GM23338 (cell line): ENCODE results near the gene TRNAU1AP. TPM values are rescaled to one million over a fixed set of nuclear protein-coding genes. Genes with fewer than 3 reads are reported as not detected.

Source experiments
- ATAC-seq: fragments of 200-7000 bp; cut with Tn5 transposase; 3 replicates; pipeline ENCODE4 v1.9.1; 2020
- DNase-seq: peaks from one replicate; pipeline ENCODE4 v3.0.0-alpha.2; 2015; ENCODE audit warnings: low spot score
- H2AFZ ChIP-seq: fragments of 200-600 bp; sonication (generic); 2 replicates; pipeline ENCODE4 v1.8.0; 2016; ENCODE audit warnings: antibody characterized with exemption, mild to moderate bottlenecking, moderate library complexity
- H3F3A ChIP-seq: fragments of 200-600 bp; sonication (generic); replicated peaks from 2 replicates; pipeline ENCODE4 v1.8.0; 2017; ENCODE audit warnings: antibody characterized with exemption, mixed run types, low read depth
- H3K27ac ChIP-seq: fragments of 200-600 bp; sonication (generic); 2 replicates; pipeline ENCODE4 v1.6.1; 2016; ENCODE audit warnings: low read depth
- H3K27me3 ChIP-seq: fragments of 200-600 bp; sonication (generic); 2 replicates; pipeline ENCODE4 v1.8.0; 2016; ENCODE audit warnings: mild to moderate bottlenecking, mixed run types, moderate library complexity; ENCODE audit not compliant: insufficient read depth
- H3K36me3 ChIP-seq: fragments of 200-600 bp; sonication (generic); 2 replicates; pipeline ENCODE4 v1.8.0; 2016; ENCODE audit warnings: mild to moderate bottlenecking; ENCODE audit not compliant: insufficient read depth
- H3K4me1 ChIP-seq: fragments of 200-600 bp; sonication (generic); 2 replicates; pipeline ENCODE4 v1.8.0; 2016; ENCODE audit warnings: mild to moderate bottlenecking, moderate library complexity; ENCODE audit not compliant: insufficient read depth
- H3K4me2 ChIP-seq: fragments of 200-600 bp; sonication (generic); 2 replicates; pipeline ENCODE4 v1.7.1; 2017; ENCODE audit warnings: mixed run types
- H3K4me3 ChIP-seq: fragments of 200-600 bp; sonication (generic); 2 replicates; pipeline ENCODE4 v1.6.1; 2016; ENCODE audit warnings: mixed run types
- H3K79me2 ChIP-seq: fragments of 200-600 bp; sonication (generic); replicated peaks from 2 replicates; pipeline ENCODE4 v1.8.0; 2017; ENCODE audit warnings: mild to moderate bottlenecking; ENCODE audit not compliant: insufficient read depth
- H3K9me2 ChIP-seq: fragments of 200-600 bp; sonication (generic); 2 replicates; pipeline ENCODE4 v1.8.0; 2017; ENCODE audit not compliant: insufficient read depth
- H4K20me1 ChIP-seq: fragments of 200-600 bp; sonication (generic); replicated peaks from 2 replicates; pipeline ENCODE4 v1.8.0; 2017; ENCODE audit warnings: mild to moderate bottlenecking; ENCODE audit not compliant: insufficient read depth
- H3K27ac Mint-ChIP-seq: 2 replicates; pipeline ENCODE4 v1.8.0; 2020; ENCODE audit warnings: inconsistent platforms, mild to moderate bottlenecking, moderate library complexity, mixed read lengths
- H3K27me3 Mint-ChIP-seq: 3 replicates; pipeline ENCODE4 v1.8.0; 2022; ENCODE audit warnings: low read depth, mild to moderate bottlenecking, moderate library complexity, mixed read lengths, inconsistent platforms; ENCODE audit not compliant: insufficient read depth, poor library complexity
- H3K36me3 Mint-ChIP-seq: 3 replicates; pipeline ENCODE4 v1.8.0; 2021; ENCODE audit warnings: low read depth, mild to moderate bottlenecking, inconsistent platforms, moderate library complexity, mixed read lengths
- H3K4me1 Mint-ChIP-seq: 3 replicates; pipeline ENCODE4 v1.8.0; 2020; ENCODE audit warnings: mild to moderate bottlenecking, inconsistent platforms, mixed read lengths
- H3K4me3 Mint-ChIP-seq: 3 replicates; pipeline ENCODE4 v1.8.0; 2021; ENCODE audit warnings: moderate library complexity, mild to moderate bottlenecking, inconsistent platforms, mixed read lengths
- H3K9me3 Mint-ChIP-seq: 3 replicates; pipeline ENCODE4 v1.8.0; 2020; ENCODE audit warnings: moderate library complexity, mild to moderate bottlenecking, inconsistent platforms, mixed read lengths
- CREB1 ChIP-seq: fragments of 250-450 bp; sonication (Bioruptor Pico); IDR thresholded peaks from 2 replicates; pipeline ENCODE4 v1.5.0; 2020; ENCODE audit warnings: low read depth, mild to moderate bottlenecking, moderate library complexity
- CTCF ChIP-seq, 2 experiments: fragments of 200-600 bp in 1 of 2; sonication (generic) in 1 of 2; conservative IDR thresholded peaks; 2 replicates each; pipeline versions ENCODE4 v1.5.1 to v1.6.1; 2016 to 2017; ENCODE audit warnings: antibody characterized with exemption in 2 of 2, low read depth in 2 of 2, mild to moderate bottlenecking in 2 of 2, moderate library complexity in 1 of 2
- EZH2 ChIP-seq: fragments of 200-600 bp; sonication (generic); IDR thresholded peaks from one replicate; pipeline ENCODE4 v1.8.0; 2017; ENCODE audit warnings: antibody characterized with exemption, mild to moderate bottlenecking, low read depth; ENCODE audit not compliant: unreplicated experiment
- NANOG ChIP-seq: IDR thresholded peaks from 2 replicates; pipeline ENCODE4 v1.6.1; 2016; ENCODE audit warnings: antibody characterized with exemption, borderline replicate concordance
- POLR2AphosphoS5 ChIP-seq: IDR thresholded peaks from 2 replicates; pipeline ENCODE4 v1.6.1; 2016; ENCODE audit warnings: antibody characterized with exemption, low read depth
- ZNF114 ChIP-seq: fragments of 250-450 bp; sonication (Bioruptor Pico); IDR thresholded peaks from 2 replicates; pipeline ENCODE4 v1.5.0; 2020; ENCODE audit warnings: mild to moderate bottlenecking, moderate library complexity
- ZNF331 ChIP-seq: fragments of 250-450 bp; sonication (Bioruptor Pico); IDR thresholded peaks from 2 replicates; pipeline ENCODE4 v1.5.0; 2020; ENCODE audit warnings: low read depth, mild to moderate bottlenecking, moderate library complexity
- polyA plus RNA-seq: library from polyadenylated mRNA; unstranded; fragments of >200 nt; fragmentation: Nextera tagmentation; extraction: Ambion mirVana; gene quantifications from 2 replicates; pipeline ENCODE4 v1.2.1, GENCODE V29; 2016
- total RNA-seq: library from RNA; depleted of rRNA; stranded (reverse); fragments of >200 nt; shearing (Covaris generic); gene quantifications from 2 replicates; pipeline ENCODE4 v1.2.3, GENCODE V29; 2014
- TF ChIP-seq, protein P1 (sequence below): IDR thresholded peaks from 2 replicates; pipeline ENCODE4 v1.6.1; 2016; ENCODE audit warnings: antibody characterized with exemption
- TF ChIP-seq, protein P2 (sequence below): fragments of 250-450 bp; sonication (Bioruptor Pico); IDR thresholded peaks from 2 replicates; pipeline ENCODE4 v1.5.0; 2020; ENCODE audit warnings: mild to moderate bottlenecking, moderate library complexity

TRNAU1AP gene
- total and polyA plus RNA-seq, 2 experiments from 2014 or later, result 20.3 to 42.1 TPM

DNA sequence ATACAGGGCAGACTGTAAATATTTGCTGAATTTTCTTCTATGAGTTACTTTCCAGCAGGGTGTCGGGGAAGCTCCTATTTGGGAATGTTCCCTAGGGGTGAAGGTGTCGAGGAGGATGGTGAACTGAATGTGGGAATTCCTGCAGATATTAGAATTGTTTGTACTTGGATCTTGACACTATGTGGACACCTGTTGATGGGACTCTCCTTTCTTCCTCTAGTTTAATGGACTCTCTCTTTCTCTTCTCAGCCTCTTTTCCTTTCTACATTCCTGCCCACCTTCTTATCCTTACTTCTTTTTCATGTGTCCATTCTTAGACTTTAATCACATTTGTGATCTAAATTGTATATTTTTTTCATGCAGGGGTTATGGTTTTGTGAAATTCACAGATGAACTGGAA, 14.0 kb downstream of the TRNAU1AP start:
- Histone ChIP-seq H3K36me3 (peaks cover 16% of the 10 kb centered on the region), H3K27me3 (no peaks in the 10 kb centered on the region), H3K4me1 (no peaks in the 10 kb centered on the region), H2AFZ (no peak overlapping the region), H3K4me3 (no peak overlapping the region), H3K27ac (no peak overlapping the region), H3F3A (peaks cover 5% of the 10 kb centered on the region), H3K79me2 (no peaks in the 10 kb centered on the region), H4K20me1 (no peaks in the 10 kb centered on the region; the same call in 1 of the 2 replicates), H3K4me2 (no peak overlapping the region), H3K9me2 (no peaks in the 10 kb centered on the region)
- Mint-ChIP-seq H3K36me3 (peaks cover 59% of the 10 kb centered on the region), H3K4me3 (no peak overlapping the region), H3K27me3 (peaks cover 2% of the 10 kb centered on the region), H3K9me3 (no peaks in the 10 kb centered on the region), H3K4me1 (no peaks in the 10 kb centered on the region), H3K27ac (no peak overlapping the region)
- no peak for DNase-seq
- no peak for ATAC-seq
- TF ChIP-seq ZNF331 (CRISPR knock-in tag) (no peak), ZNF114 (no peak), CTCF (conservative IDR thresholded peaks at IDR 0.05; ENCODE audit: low read depth in 2 of 2) (no peak), POLR2AphosphoS5 (no peak)
- TF ChIP-seq, protein P1, sequence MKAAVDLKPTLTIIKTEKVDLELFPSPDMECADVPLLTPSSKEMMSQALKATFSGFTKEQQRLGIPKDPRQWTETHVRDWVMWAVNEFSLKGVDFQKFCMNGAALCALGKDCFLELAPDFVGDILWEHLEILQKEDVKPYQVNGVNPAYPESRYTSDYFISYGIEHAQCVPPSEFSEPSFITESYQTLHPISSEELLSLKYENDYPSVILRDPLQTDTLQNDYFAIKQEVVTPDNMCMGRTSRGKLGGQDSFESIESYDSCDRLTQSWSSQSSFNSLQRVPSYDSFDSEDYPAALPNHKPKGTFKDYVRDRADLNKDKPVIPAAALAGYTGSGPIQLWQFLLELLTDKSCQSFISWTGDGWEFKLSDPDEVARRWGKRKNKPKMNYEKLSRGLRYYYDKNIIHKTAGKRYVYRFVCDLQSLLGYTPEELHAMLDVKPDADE, result no peak

GRCh38 chr1:28571911-28572310, 19.0 kb downstream of the TRNAU1AP start:
- Histone ChIP-seq H3K4me3 (no peak overlapping the region), H3K27me3 (no peaks in the 10 kb centered on the region), H3K79me2 (no peaks in the 10 kb centered on the region), H2AFZ (no peak overlapping the region), H3K4me2 (no peak overlapping the region), H3K36me3 (peaks cover 8% of the 10 kb centered on the region), H3K4me1 (no peaks in the 10 kb centered on the region), H4K20me1 (0 out of 2 replicates have a peak, but pooled peaks cover 5% of the 10 kb centered on the region), H3K27ac (no peak overlapping the region), H3F3A (peaks cover 20% of the 10 kb centered on the region), H3K9me2 (no peaks in the 10 kb centered on the region)
- H3K9me3 Mint-ChIP-seq, result no peaks in the 10 kb centered on the region
- ATAC-seq, result no peak
- no peaks in the 10 kb centered on the region for H3K4me1 Mint-ChIP-seq
- no peak overlapping the region for H3K27ac Mint-ChIP-seq
- H3K36me3 Mint-ChIP-seq, result peaks cover 53% of the 10 kb centered on the region
- peaks cover 2% of the 10 kb centered on the region for H3K27me3 Mint-ChIP-seq
- no peak for DNase-seq
- no peak overlapping the region for H3K4me3 Mint-ChIP-seq
- TF ChIP-seq POLR2AphosphoS5, result no peak
- TF ChIP-seq, protein P1, result no peak
- TF ChIP-seq, protein P2, sequence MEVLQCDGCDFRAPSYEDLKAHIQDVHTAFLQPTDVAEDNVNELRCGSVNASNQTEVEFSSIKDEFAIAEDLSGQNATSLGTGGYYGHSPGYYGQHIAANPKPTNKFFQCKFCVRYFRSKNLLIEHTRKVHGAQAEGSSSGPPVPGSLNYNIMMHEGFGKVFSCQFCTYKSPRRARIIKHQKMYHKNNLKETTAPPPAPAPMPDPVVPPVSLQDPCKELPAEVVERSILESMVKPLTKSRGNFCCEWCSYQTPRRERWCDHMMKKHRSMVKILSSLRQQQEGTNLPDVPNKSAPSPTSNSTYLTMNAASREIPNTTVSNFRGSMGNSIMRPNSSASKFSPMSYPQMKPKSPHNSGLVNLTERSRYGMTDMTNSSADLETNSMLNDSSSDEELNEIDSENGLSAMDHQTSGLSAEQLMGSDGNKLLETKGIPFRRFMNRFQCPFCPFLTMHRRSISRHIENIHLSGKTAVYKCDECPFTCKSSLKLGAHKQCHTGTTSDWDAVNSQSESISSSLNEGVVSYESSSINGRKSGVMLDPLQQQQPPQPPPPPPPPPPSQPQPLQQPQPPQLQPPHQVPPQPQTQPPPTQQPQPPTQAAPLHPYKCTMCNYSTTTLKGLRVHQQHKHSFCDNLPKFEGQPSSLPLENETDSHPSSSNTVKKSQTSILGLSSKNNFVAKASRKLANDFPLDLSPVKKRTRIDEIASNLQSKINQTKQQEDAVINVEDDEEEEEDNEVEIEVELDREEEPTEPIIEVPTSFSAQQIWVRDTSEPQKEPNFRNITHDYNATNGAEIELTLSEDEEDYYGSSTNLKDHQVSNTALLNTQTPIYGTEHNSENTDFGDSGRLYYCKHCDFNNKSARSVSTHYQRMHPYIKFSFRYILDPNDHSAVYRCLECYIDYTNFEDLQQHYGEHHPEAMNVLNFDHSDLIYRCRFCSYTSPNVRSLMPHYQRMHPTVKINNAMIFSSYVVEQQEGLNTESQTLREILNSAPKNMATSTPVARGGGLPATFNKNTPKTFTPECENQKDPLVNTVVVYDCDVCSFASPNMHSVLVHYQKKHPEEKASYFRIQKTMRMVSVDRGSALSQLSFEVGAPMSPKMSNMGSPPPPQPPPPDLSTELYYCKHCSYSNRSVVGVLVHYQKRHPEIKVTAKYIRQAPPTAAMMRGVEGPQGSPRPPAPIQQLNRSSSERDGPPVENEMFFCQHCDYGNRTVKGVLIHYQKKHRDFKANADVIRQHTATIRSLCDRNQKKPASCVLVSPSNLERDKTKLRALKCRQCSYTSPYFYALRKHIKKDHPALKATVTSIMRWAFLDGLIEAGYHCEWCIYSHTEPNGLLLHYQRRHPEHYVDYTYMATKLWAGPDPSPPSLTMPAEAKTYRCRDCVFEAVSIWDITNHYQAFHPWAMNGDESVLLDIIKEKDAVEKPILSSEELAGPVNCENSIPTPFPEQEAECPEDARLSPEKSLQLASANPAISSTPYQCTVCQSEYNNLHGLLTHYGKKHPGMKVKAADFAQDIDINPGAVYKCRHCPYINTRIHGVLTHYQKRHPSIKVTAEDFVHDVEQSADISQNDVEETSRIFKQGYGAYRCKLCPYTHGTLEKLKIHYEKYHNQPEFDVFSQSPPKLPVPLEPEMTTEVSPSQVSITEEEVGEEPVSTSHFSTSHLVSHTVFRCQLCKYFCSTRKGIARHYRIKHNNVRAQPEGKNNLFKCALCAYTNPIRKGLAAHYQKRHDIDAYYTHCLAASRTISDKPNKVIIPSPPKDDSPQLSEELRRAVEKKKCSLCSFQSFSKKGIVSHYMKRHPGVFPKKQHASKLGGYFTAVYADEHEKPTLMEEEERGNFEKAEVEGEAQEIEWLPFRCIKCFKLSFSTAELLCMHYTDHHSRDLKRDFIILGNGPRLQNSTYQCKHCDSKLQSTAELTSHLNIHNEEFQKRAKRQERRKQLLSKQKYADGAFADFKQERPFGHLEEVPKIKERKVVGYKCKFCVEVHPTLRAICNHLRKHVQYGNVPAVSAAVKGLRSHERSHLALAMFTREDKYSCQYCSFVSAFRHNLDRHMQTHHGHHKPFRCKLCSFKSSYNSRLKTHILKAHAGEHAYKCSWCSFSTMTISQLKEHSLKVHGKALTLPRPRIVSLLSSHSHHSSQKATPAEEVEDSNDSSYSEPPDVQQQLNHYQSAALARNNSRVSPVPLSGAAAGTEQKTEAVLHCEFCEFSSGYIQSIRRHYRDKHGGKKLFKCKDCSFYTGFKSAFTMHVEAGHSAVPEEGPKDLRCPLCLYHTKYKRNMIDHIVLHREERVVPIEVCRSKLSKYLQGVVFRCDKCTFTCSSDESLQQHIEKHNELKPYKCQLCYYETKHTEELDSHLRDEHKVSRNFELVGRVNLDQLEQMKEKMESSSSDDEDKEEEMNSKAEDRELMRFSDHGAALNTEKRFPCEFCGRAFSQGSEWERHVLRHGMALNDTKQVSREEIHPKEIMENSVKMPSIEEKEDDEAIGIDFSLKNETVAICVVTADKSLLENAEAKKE, result no peak
- TF ChIP-seq ZNF114, result no peak
- no peak for TF ChIP-seq EZH2
- no peak for TF ChIP-seq CREB1 (CRISPR knock-in tag)
- no peak for TF ChIP-seq ZNF331 (CRISPR knock-in tag)
- no peak for TF ChIP-seq NANOG
